A673 (cell line): ENCODE data around the gene CHADL.

Experiments
- CTCF ChIP-seq: fragments of 300-800, 200-600 bp; sonication (generic); conservative IDR thresholded peaks from 2 replicates; pipeline ENCODE4 v1.5.1; 2017; ENCODE audit warnings: low read depth, mild to moderate bottlenecking, antibody characterized with exemption, low read length, moderate library complexity, mixed read lengths
- EZH2 ChIP-seq: fragments of 200-600 bp; sonication (generic); IDR thresholded peaks from 2 replicates; pipeline ENCODE4 v1.6.1; 2017; ENCODE audit warnings: borderline replicate concordance, low read depth, mild to moderate bottlenecking, mixed read lengths, antibody characterized with exemption, low read length; ENCODE audit not compliant: poor library complexity, severe bottlenecking

- TF ChIP-seq CTCF (no peak), EZH2 (no peak)
These were observed 13.5 kb upstream of the CHADL start for GRCh38 chr22:41254230-41254629.
